GDM1 (cell line): ENCODE data around the gene ATG2B.

Source experiments
- DNase-seq: peaks from one replicate; lab custom pipeline; 2025; lab: John Stamatoyannopoulos, UW

The ATG2B gene

GRCh38 chr14:96272777-96273473 is 90.2 kb downstream of the ATG2B start:
- no peak for DNase-seq

GRCh38 chr14:96271421-96271762 is 91.7 kb downstream of the ATG2B start:
- no peak for DNase-seq

GRCh38 chr14:96270565-96271420 is 92.3 kb downstream of the ATG2B start:
- DNase-seq, result no peak

GRCh38 chr14:96269359-96269710 is 93.8 kb downstream of the ATG2B start:
- DNase-seq, result no peak

- DNase-seq, result no peak
Measured at GRCh38 chr14:96268431-96269358, 94.4 kb downstream of the ATG2B start.

- no peak for DNase-seq
Measured at GRCh38 chr14:96267916-96268315, 95.2 kb downstream of the ATG2B start.

- no peak for DNase-seq
Measured at GRCh38 chr14:96267336-96267735, 95.8 kb downstream of the ATG2B start.

- DNase-seq, result no peak
Measured at GRCh38 chr14:96265383-96266095, 97.6 kb downstream of the ATG2B start.

- DNase-seq, result no peak
Measured at GRCh38 chr14:96264853-96265252, 98.3 kb downstream of the ATG2B start.

- no peak for DNase-seq
Measured at GRCh38 chr14:96264200-96264553, 99.0 kb downstream of the ATG2B start.

- DNase-seq, result no peak
Measured at GRCh38 chr14:96263347-96264199, 99.6 kb downstream of the ATG2B start.

GRCh38 chr14:96261772-96262655 is 101.1 kb downstream of the ATG2B start:
- no peak for DNase-seq

- DNase-seq, result no peak
Measured at GRCh38 chr14:96261053-96261452, 102.1 kb downstream of the ATG2B start.

- DNase-seq, result no peak
Measured at GRCh38 chr14:96260341-96260821, 102.8 kb downstream of the ATG2B start.

- no peak for DNase-seq
Measured at GRCh38 chr14:96257900-96258299, 105.2 kb downstream of the ATG2B start.

GRCh38 chr14:96257056-96257455 is 106.1 kb downstream of the ATG2B start:
- no peak for DNase-seq

- no peak for DNase-seq
Measured at GRCh38 chr14:96256407-96256806, 106.7 kb downstream of the ATG2B start.

- DNase-seq, result no peak
Measured at GRCh38 chr14:96255501-96256366, 107.4 kb downstream of the ATG2B start, which contains the start of gene BDKRB1. Gene BDKRB1, plus strand, starts transcription at chr14:96256210. Its CDS starts 7,473 bp downstream, at chr14:96263683.

- DNase-seq, result no peak
Measured at GRCh38 chr14:96254687-96255086, 108.5 kb downstream of the ATG2B start.
